IMR-90 (cell line): Measurements from ENCODE around the gene FGF21. TPM values are rescaled to one million over a fixed set of nuclear protein-coding genes. Genes with fewer than 3 reads are reported as not detected.
A peak's percentile ranks its signal among the peaks of the same experiment; 100 is the strongest.

ENCODE experiments used
- SMC3 ChIP-seq: fragments of 150-350 bp; IDR thresholded peaks from 2 replicates; pipeline ENCODE4 v1.6.1; 2016; ENCODE audit warnings: low read depth, mild to moderate bottlenecking, antibody characterized with exemption, low read length, moderate library complexity
- polyA plus RNA-seq, 3 experiments: library from polyadenylated mRNA; depleted of rRNA; stranded (reverse); fragments of >200 nt; gene quantifications; 2 replicates each; pipeline ENCODE4 v1.2.3, GENCODE V29; 2012; ENCODE audit warnings: low replicate concordance in 1 of 3
- total RNA-seq: library from RNA; depleted of rRNA; stranded (reverse); fragments of >200 nt; gene quantifications from 2 replicates; pipeline ENCODE4 v1.2.3, GENCODE V29; 2012
- TF ChIP-seq, protein P1 (sequence below): conservative IDR thresholded peaks from 2 replicates; pipeline ENCODE4 v1.5.1; 2012; ENCODE audit warnings: mild to moderate bottlenecking, low read depth, low read length, improper control_type of control experiment

Gene FGF21
- total and polyA plus RNA-seq, 2 of the 4 experiments (the other 2 are of a cell fraction) = not detected

DNA sequence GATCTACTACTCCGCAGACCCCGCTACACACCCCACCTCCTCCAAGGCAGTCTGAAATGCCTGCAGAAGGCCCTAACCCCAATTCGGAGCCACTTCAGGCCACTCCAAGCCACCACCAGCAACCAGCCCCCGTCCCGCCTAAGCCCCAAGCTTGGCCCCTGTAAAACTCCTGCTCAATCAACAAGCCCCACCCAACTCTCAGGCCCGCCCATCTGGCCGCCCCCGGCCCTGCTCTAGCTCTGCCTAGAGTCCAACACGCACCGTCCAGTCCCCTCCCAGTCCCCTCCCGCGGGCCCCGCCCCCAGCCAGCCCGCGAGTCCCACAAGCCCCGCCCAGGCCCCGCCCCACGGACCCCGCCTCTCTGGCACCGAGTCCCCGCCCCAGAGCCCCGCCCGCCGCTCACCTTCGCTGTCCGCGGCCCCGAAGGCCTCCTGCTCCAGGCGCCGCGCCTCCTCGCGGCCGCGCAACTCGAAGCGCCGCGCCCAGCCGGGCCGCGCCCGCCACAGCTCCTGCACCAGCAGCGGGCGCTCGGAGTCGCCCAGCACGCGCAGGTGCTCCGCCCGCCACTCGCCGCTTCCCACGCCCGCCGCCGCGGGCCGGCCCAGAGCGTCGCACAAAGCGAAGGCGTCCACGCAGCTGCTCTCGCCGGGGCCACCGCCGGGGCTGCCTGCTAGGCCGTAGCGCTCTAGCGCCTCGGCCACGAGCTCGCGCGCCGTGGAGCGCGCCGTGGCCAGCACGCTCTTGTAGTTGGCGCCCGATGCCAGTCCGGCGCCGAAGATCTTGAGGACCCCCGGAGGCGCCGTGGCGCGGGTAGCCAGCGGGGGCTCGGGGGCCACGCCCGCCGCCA, 16.5 kb upstream of the FGF21 start (continued):
- TF ChIP-seq, protein P1, sequence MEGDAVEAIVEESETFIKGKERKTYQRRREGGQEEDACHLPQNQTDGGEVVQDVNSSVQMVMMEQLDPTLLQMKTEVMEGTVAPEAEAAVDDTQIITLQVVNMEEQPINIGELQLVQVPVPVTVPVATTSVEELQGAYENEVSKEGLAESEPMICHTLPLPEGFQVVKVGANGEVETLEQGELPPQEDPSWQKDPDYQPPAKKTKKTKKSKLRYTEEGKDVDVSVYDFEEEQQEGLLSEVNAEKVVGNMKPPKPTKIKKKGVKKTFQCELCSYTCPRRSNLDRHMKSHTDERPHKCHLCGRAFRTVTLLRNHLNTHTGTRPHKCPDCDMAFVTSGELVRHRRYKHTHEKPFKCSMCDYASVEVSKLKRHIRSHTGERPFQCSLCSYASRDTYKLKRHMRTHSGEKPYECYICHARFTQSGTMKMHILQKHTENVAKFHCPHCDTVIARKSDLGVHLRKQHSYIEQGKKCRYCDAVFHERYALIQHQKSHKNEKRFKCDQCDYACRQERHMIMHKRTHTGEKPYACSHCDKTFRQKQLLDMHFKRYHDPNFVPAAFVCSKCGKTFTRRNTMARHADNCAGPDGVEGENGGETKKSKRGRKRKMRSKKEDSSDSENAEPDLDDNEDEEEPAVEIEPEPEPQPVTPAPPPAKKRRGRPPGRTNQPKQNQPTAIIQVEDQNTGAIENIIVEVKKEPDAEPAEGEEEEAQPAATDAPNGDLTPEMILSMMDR = peak; percentile 44
- TF ChIP-seq SMC3 = peak; percentile 55
